GM12873 (cell line): ENCODE measurements around the gene NME7.

Experiments used
- TF ChIP-seq, protein P1 (sequence below): IDR thresholded peaks from 2 replicates; pipeline ENCODE4 v1.5.1; 2012; ENCODE audit warnings: low read depth, mild to moderate bottlenecking, moderate library complexity, low read length, control low read depth; ENCODE audit not compliant: insufficient read depth; ENCODE audit errors: missing control alignments

Gene NME7

DNA sequence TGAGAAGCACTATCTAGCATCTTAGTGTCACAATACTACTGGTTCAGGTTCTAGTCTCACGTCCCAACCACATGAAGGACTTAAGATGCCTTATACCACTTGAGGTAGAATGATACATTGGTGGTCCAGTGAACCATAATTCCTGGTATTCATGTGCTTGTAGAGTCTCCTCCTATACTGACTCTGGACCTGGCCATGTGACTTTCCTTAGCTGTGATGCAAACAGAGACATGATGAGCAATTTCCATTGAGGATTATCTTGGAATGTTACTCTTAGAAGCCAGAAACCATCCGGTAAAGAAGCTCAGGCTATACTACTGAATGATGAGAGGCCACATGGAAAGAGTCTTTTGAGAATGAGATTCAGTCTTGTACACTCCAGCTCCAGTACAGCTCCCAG is 105.7 kb downstream of the NME7 start:
- TF ChIP-seq, protein P1, sequence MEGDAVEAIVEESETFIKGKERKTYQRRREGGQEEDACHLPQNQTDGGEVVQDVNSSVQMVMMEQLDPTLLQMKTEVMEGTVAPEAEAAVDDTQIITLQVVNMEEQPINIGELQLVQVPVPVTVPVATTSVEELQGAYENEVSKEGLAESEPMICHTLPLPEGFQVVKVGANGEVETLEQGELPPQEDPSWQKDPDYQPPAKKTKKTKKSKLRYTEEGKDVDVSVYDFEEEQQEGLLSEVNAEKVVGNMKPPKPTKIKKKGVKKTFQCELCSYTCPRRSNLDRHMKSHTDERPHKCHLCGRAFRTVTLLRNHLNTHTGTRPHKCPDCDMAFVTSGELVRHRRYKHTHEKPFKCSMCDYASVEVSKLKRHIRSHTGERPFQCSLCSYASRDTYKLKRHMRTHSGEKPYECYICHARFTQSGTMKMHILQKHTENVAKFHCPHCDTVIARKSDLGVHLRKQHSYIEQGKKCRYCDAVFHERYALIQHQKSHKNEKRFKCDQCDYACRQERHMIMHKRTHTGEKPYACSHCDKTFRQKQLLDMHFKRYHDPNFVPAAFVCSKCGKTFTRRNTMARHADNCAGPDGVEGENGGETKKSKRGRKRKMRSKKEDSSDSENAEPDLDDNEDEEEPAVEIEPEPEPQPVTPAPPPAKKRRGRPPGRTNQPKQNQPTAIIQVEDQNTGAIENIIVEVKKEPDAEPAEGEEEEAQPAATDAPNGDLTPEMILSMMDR, result no peak

DNA sequence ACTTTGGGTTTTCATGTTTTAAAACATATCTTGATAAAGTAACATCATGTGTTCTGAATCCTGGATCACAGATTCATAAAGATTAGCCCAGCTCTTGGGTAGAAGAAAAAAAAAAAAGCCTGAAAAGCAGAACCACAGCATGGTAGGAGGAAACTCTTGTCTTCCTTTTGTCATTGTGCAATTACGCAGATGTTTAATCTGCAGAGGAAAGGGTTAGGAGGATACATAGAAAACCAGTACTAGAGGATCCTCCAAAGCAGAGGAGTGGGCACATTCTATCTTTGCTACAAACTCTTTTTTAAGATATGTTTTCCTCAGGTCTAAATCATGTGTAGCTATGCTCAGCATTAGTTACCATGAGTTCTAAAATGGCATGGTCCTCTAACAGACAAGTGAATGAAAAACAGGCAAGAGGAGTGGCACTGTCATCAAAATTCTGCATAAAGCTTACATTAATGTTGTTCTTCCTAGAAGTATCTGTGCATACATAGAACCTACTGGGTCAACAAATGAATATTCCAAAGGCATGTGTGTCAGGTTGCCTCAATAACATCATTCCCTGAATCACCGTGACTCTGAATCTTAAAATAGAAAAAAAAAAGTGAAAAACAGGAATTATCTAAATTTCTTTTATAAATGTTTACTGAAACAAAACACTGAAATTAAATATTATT is 107.0 kb downstream of the NME7 start:
- TF ChIP-seq, protein P1, result no peak

DNA sequence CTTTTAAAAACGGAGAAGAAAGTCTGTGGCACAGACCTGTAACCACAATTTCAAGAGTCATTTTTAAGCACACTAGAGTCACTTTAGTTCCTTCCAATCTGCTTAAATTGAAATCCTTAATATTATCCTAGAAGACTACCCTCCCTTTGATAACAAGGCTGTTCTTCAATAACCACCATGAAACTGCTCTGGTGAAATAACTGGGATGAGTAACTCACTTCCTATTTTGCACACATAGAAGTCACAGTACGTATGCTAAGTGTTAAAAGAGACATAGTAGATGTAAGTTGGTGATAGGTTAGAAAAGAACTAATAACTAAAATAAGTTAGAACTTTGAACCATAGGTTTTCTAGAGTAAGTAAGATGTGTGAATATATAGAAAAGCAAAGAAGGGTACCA is 107.8 kb downstream of the NME7 start:
- TF ChIP-seq, protein P1, result no peak

DNA sequence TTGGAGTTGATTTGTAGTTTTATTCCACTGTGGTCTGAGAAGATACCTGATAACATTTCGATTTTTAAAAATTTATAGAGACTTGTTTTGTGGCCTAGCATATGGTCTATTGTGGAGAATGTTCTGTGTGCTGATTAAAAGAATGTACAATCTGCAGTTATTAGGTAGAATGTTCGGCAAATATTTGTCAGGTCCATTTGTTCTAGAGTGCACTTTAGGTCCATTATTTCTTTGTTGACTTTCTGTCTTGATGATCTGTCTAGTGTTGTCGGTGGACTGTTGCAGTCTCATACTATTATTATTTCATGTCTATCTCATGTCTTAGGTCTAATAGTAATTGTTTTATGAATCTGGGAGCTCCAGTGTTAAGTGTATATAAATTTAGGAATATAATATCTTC is 116.8 kb downstream of the NME7 start:
- TF ChIP-seq, protein P1, result no peak

DNA sequence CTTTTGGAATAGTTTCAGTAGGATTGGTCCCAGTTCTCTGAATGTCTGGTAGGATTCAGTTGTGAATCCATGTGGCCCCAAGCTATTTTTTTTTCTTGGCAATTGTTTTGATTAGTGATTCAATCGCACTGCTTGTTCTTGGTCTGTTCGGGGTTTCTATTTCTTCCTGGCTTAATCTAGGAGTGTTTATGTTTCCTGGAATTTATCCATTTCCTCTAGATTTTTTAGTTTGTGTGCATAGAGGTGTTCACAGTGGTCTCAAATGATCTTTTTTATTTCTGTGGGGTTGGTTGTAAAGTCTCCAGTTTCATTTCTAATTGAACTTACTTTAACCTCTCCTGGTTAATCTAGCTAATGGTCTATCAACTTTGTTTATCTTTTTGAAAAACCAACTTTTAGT is 117.6 kb downstream of the NME7 start:
- TF ChIP-seq, protein P1, result no peak

DNA sequence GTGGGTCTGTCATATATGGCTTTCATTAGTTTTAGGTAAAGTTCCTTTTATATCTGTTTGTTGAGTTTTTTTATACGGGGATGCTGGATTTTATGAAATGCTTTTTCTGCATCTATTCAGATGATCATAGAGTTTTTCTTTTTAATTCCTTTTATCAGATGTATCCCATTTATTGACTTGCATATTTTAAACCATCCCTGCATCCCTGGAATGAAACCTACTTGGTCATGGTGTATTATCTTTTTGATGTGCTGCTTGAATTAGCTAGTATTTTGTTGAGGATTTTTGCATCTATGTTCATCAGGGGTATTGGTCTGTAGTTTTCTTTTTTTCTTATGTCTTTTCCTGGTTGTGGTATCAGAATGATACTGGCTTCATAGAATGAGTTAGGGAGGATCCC is 118.0 kb downstream of the NME7 start:
- TF ChIP-seq, protein P1, result no peak

DNA sequence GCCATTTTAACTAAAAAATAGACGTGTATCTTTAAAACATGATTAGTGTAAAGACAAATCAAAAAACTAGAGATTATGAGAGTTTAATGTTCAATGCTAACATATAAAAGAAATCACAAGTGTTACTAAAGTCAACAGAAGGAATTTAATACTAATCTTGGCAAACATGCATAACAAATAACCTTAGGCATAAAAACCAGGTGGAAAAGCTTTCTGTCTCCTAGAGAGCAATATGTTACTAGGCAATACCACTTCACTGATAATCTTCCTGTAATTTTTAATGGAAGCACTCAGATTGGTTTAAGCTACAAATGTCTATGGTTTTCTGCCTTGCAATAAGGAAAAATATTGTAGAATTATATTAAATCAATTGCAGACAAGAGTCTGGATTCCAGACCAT is 121.9 kb downstream of the NME7 start:
- TF ChIP-seq, protein P1, result no peak
